K562 (cell line): Measurements from ENCODE around the gene DNASE2. TPM values are rescaled to one million over a fixed set of nuclear protein-coding genes. Genes with fewer than 3 reads are reported as not detected.

Source experiments
- ARID1B ChIP-seq: fragments of 450-650 bp; IDR thresholded peaks from 2 replicates; pipeline ENCODE4 v1.6.1; 2016; ENCODE audit warnings: antibody characterized with exemption, mild to moderate bottlenecking, inconsistent platforms
- CBX8 ChIP-seq: fragments of 200-600 bp; sonication (generic); IDR thresholded peaks from 2 replicates; pipeline ENCODE4 v1.6.1; 2012; ENCODE audit warnings: borderline replicate concordance, mixed run types, low read depth, mild to moderate bottlenecking, moderate library complexity, mixed read lengths, low read length, control low read depth, inconsistent platforms; ENCODE audit not compliant: poor library complexity, severe bottlenecking; ENCODE audit errors: extremely low read depth
- DIDO1 ChIP-seq: fragments of 450-650 bp; IDR thresholded peaks from 2 replicates; pipeline ENCODE4 v1.6.1; 2016; ENCODE audit warnings: low read depth, missing biosample characterization, missing genetic modification characterization
- DMBX1 ChIP-seq: fragments of 250-450 bp; sonication (Bioruptor Pico); IDR thresholded peaks from 2 replicates; pipeline ENCODE4 v1.8.0; 2022; ENCODE audit warnings: inconsistent platforms, mild to moderate bottlenecking, moderate library complexity, borderline replicate concordance
- FUS ChIP-seq: fragments of 200-400 bp; formaldehyde crosslinking; optimal IDR thresholded peaks from 2 replicates; pipeline ENCODE3; 2017; ENCODE audit warnings: low read depth, low read length
- HDAC1 ChIP-seq, 2 experiments: fragments of 450-650 bp; IDR thresholded peaks; 2 replicates each; pipeline ENCODE4 v1.6.1; 2016 to 2017; ENCODE audit warnings: inconsistent platforms in 1 of 2, mild to moderate bottlenecking in 1 of 2, moderate library complexity in 1 of 2
- KAT7 ChIP-seq: sonication (generic); formaldehyde crosslinking; IDR thresholded peaks from 2 replicates; pipeline ENCODE4 v1.8.0; 2022; ENCODE audit warnings: missing genetic modification reagents, mild to moderate bottlenecking, borderline replicate concordance
- KHSRP ChIP-seq: fragments of 450-650 bp; IDR thresholded peaks from 2 replicates; pipeline ENCODE4 v1.6.1; 2017
- MAFK ChIP-seq: IDR thresholded peaks from 2 replicates; pipeline ENCODE4 v1.6.1; 2011; ENCODE audit warnings: low read length, improper control_type of control experiment
- MCM5 ChIP-seq: fragments of 450-650 bp; IDR thresholded peaks from 2 replicates; pipeline ENCODE4 v1.6.1; 2016; ENCODE audit warnings: low read depth
- MCM7 ChIP-seq, 2 experiments: fragments of 450-650 bp; IDR thresholded peaks; 2 replicates each; pipeline ENCODE4 v1.6.1; 2016 to 2018
- MYNN ChIP-seq, 2 experiments: sonication (generic); formaldehyde crosslinking in 1 of 2; IDR thresholded peaks; 2 replicates each; pipeline versions ENCODE4 v1.5.0 to v1.6.1; 2016 to 2020; ENCODE audit warnings: antibody characterized with exemption in 1 of 2, missing genetic modification reagents in 1 of 2
- NCOA1 ChIP-seq: fragments of 450-650 bp; IDR thresholded peaks from 2 replicates; pipeline ENCODE4 v1.6.1; 2016; ENCODE audit warnings: low read depth
- NELFE ChIP-seq: IDR thresholded peaks from 2 replicates; pipeline ENCODE4 v1.6.1; 2011; ENCODE audit warnings: mild to moderate bottlenecking; ENCODE audit not compliant: insufficient read depth, insufficient read length
- PURB ChIP-seq: sonication (generic); formaldehyde crosslinking; IDR thresholded peaks from 2 replicates; pipeline ENCODE4 v1.9.0; 2021; ENCODE audit warnings: low read depth, mild to moderate bottlenecking, missing genetic modification reagents
- RAD21 ChIP-seq, 2 experiments: fragments of 250-450 bp in 1 of 2; fragments of 450-650 bp in 1 of 2; sonication (Bioruptor Pico) in 1 of 2; formaldehyde crosslinking in 1 of 2; IDR thresholded peaks in 1 of 2; conservative IDR thresholded peaks in 1 of 2; 2 replicates each; pipeline versions ENCODE4 v1.4.0 to v1.8.0; 2020 to 2022; ENCODE audit warnings: mild to moderate bottlenecking in 2 of 2, moderate library complexity in 1 of 2
- RFX5 ChIP-seq: IDR thresholded peaks from 2 replicates; pipeline ENCODE4 v1.6.1; 2011; ENCODE audit warnings: low read depth, mild to moderate bottlenecking, improper control_type of control experiment, low read length
- SAFB2 ChIP-seq: fragments of 200-400 bp; formaldehyde crosslinking; IDR thresholded peaks from 2 replicates; pipeline ENCODE4 v1.6.1; 2018; ENCODE audit warnings: borderline replicate concordance, low read length, low read depth, moderate library complexity; ENCODE audit not compliant: severe bottlenecking
- SNIP1 ChIP-seq: fragments of 450-650 bp; IDR thresholded peaks from 2 replicates; pipeline ENCODE4 v1.7.1; 2017; ENCODE audit warnings: low read depth, mild to moderate bottlenecking
- TAF1 ChIP-seq: IDR thresholded peaks from 2 replicates; pipeline ENCODE4 v1.6.1; 2011; ENCODE audit warnings: mild to moderate bottlenecking, low read length, moderate library complexity; ENCODE audit not compliant: insufficient read depth, control insufficient read depth, severe bottlenecking; ENCODE audit errors: extremely low read depth
- TBL1XR1 ChIP-seq, 2 experiments: IDR thresholded peaks; 2 replicates each; pipeline ENCODE4 v1.6.1; 2012; ENCODE audit warnings: improper control_type of control experiment in 2 of 2, low read length in 2 of 2, mild to moderate bottlenecking in 1 of 2
- TCF7L2 ChIP-seq: fragments of 150-350 bp; IDR thresholded peaks from 2 replicates; pipeline ENCODE4 v1.6.1; 2016; ENCODE audit warnings: low read depth, mild to moderate bottlenecking, low read length, moderate library complexity
- TFAM ChIP-seq: fragments of 250-450 bp; sonication (Bioruptor Pico); conservative IDR thresholded peaks from 2 replicates; pipeline ENCODE4 v1.5.0; 2021; ENCODE audit warnings: mild to moderate bottlenecking, moderate library complexity
- XRCC3 ChIP-seq: fragments of 450-650 bp; IDR thresholded peaks from 2 replicates; pipeline ENCODE4 v1.6.1; 2017; ENCODE audit warnings: mild to moderate bottlenecking, moderate library complexity
- ZC3H11A ChIP-seq: IDR thresholded peaks from 2 replicates; pipeline ENCODE4 v1.6.1; 2012; ENCODE audit warnings: low read depth, low read length, improper control_type of control experiment
- ZFX ChIP-seq: sonication (generic); formaldehyde crosslinking; IDR thresholded peaks from 2 replicates; pipeline ENCODE4 v1.8.0; 2022; ENCODE audit warnings: mild to moderate bottlenecking, missing genetic modification reagents, moderate library complexity
- ZNF140 ChIP-seq: fragments of 250-450 bp; sonication (Bioruptor Pico); IDR thresholded peaks from 2 replicates; pipeline ENCODE4 v1.8.0; 2021; ENCODE audit warnings: moderate library complexity, mild to moderate bottlenecking, inconsistent platforms
- ZNF143 ChIP-seq: sonication (generic); formaldehyde crosslinking; IDR thresholded peaks from 2 replicates; pipeline ENCODE4 v1.9.0; 2022; ENCODE audit warnings: mild to moderate bottlenecking, missing genetic modification reagents
- ZNF239 ChIP-seq: fragments of 250-450 bp; sonication (Bioruptor Pico); IDR thresholded peaks from 2 replicates; pipeline ENCODE4 v1.4.0; 2020; ENCODE audit warnings: mild to moderate bottlenecking
- ZNF77 ChIP-seq: fragments of 250-450 bp; sonication (Bioruptor Pico); IDR thresholded peaks from 2 replicates; pipeline ENCODE4 v1.5.0; 2020
- polyA plus RNA-seq, 8 experiments: library from polyadenylated mRNA; depleted of rRNA in 4 of 8; stranded (reverse) in 5 of 8; unstranded in 3 of 8; fragments of >200 nt; fragmentation: Nextera tagmentation in 2 of 8; fragmentation: Illumina TruSeq in 1 of 8; extraction: Ambion mirVana in 2 of 8; extraction: Trizol in 1 of 8; gene quantifications; 2 replicates each; pipeline versions ENCODE4 v1.2.1 to v1.2.3, GENCODE V29; 2011 to 2014; ENCODE audit warnings: inconsistent platforms in 1 of 8, missing spikeins in 1 of 8
- total RNA-seq, 7 experiments: library from RNA; depleted of rRNA in 6 of 7; stranded (reverse); fragments of >200 nt in 6 of 7; fragmentation: Illumina TruSeq in 2 of 7; extraction: Trizol in 2 of 7; gene quantifications; 2 replicates each; pipeline versions ENCODE4 v1.2.1 to v1.2.3, GENCODE V29; 2011 to 2021; ENCODE audit warnings: low replicate concordance in 1 of 7
- TF ChIP-seq, protein P1 (sequence below): fragments of 450-650 bp; conservative IDR thresholded peaks from 2 replicates; pipeline ENCODE4 v1.6.1; 2016; ENCODE audit warnings: missing genetic modification characterization, low read depth, mild to moderate bottlenecking, control low read depth, missing compliant biosample characterization

The DNASE2 gene
- total and polyA plus RNA-seq, 9 of the 15 experiments (the other 6 are each of a cell fraction or from before 2014, with no cell fraction given): 4.4 to 27.0 (median 20.2) TPM

GRCh38 chr19:12881172-12881808 is at the start of gene DNASE2 (continued):
- TF ChIP-seq, protein P1, sequence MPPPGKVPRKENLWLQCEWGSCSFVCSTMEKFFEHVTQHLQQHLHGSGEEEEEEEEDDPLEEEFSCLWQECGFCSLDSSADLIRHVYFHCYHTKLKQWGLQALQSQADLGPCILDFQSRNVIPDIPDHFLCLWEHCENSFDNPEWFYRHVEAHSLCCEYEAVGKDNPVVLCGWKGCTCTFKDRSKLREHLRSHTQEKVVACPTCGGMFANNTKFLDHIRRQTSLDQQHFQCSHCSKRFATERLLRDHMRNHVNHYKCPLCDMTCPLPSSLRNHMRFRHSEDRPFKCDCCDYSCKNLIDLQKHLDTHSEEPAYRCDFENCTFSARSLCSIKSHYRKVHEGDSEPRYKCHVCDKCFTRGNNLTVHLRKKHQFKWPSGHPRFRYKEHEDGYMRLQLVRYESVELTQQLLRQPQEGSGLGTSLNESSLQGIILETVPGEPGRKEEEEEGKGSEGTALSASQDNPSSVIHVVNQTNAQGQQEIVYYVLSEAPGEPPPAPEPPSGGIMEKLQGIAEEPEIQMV (tag): no peak
- TF ChIP-seq RAD21 (CRISPR knock-in tag; conservative IDR thresholded peaks at IDR 0.05 in 1 of 2, IDR thresholded peaks at IDR 0.05 in 1 of 2) (peak in 1 of 2 experiments; percentile 7; a peak in 1 of 4 replicates), ARID1B (peak; percentile 36; the same call in 1 of the 2 replicates), DMBX1 (no peak), DIDO1 (no peak), ZC3H11A (no peak), MCM5 (no peak), MAFK (no peak), ZNF77 (CRISPR knock-in tag) (no peak), RFX5 (no peak), ZNF239 (CRISPR knock-in tag) (no peak), TBL1XR1 (IDR thresholded peaks at IDR 0.05; ENCODE audit: low read length in 2 of 2) (peak in 1 of 2 experiments; percentile 15; a peak in 2 of 4 replicates), KAT7 (CRISPR knock-in tag) (peak; percentile 39; the same call in 1 of the 2 replicates), SAFB2 (no peak), HDAC1 (IDR thresholded peaks at IDR 0.05) (peak in 1 of 2 experiments; percentile 72; a peak in 2 of 4 replicates), NCOA1 (no peak), ZFX (CRISPR knock-in tag) (peak; percentile 92), CBX8 (no peak), ZNF140 (CRISPR knock-in tag) (no peak), MCM7 (IDR thresholded peaks at IDR 0.05) (no peak), MYNN (IDR thresholded peaks at IDR 0.05) (peak; percentile 85), MYNN (CRISPR knock-in tag; IDR thresholded peaks at IDR 0.05) (no peak), KHSRP (no peak), NELFE (no peak), SNIP1 (no peak), TFAM (no peak), XRCC3 (no peak), PURB (no peak), ZNF143 (CRISPR knock-in tag) (no peak), TCF7L2 (no peak), TAF1 (peak; percentile 37), FUS (no peak)
